B cell (primary cell): Measurements from ENCODE around the gene LACTB. TPM values are rescaled to one million over a fixed set of nuclear protein-coding genes. Genes with fewer than 3 reads are reported as not detected.

Experiments
- ATAC-seq: fragments of 200-7000 bp; cut with Tn5 transposase; one replicate; pipeline ENCODE4 v1.10.0; 2021; ENCODE audit warnings: low read depth, mild to moderate bottlenecking, moderate number of reproducible peaks, moderate library complexity
- CTCF ChIA-PET: fragments of 350-600 bp; sonication (Branson Sonifier 250); formaldehyde crosslinking; loops from one replicate; lab custom pipeline; 2021; ENCODE audit warnings: antibody characterized with exemption, inconsistent platforms; lab: Charles Lee
- POLR2A ChIA-PET: fragments of 350-600 bp; sonication (Branson Sonifier 250); formaldehyde crosslinking; loops from one replicate; lab custom pipeline; 2021; ENCODE audit warnings: antibody characterized with exemption; lab: Charles Lee
- DNase-seq: peaks from one replicate; pipeline ENCODE4 v3.0.0; 2013
- H2AFZ ChIP-seq: 2 replicates; pipeline ENCODE4 v1.6.1; 2012; ENCODE audit warnings: mild to moderate bottlenecking, low read depth, low read length; ENCODE audit not compliant: insufficient read depth, poor library complexity, severe bottlenecking
- H3K27ac ChIP-seq, 2 donors: 1 replicate in 1 of 2; 2 replicates in 1 of 2; pipeline ENCODE4 v1.5.1; 2012 to 2013; ENCODE audit warnings: low read length in 2 of 2, mild to moderate bottlenecking in 2 of 2, moderate library complexity in 1 of 2
- H3K27me3 ChIP-seq, 4 experiments: fragments of 200-600 bp in 1 of 4; sonication (generic) in 1 of 4; replicated peaks in 1 of 4; 1 replicate in 2 of 4; 2 replicates in 2 of 4; pipeline versions ENCODE4 v1.6.1 to v1.7.0; 2013 to 2016; ENCODE audit warnings: low read length in 3 of 4, mild to moderate bottlenecking in 2 of 4, mixed read lengths in 1 of 4, moderate library complexity in 1 of 4; ENCODE audit not compliant: insufficient read depth in 4 of 4, control insufficient read depth in 3 of 4; ENCODE audit errors: control extremely low read depth in 1 of 4
- H3K36me3 ChIP-seq, 2 experiments: replicated peaks in 1 of 2; 1 replicate in 1 of 2; 2 replicates in 1 of 2; pipeline versions ENCODE4 v1.6.1 to v1.7.1; 2013; ENCODE audit warnings: low read length in 1 of 2; ENCODE audit not compliant: insufficient read depth in 2 of 2, control insufficient read depth in 1 of 2; ENCODE audit errors: control extremely low read depth in 1 of 2, extremely low read depth in 1 of 2
- H3K4me1 ChIP-seq, 2 donors: fragments of 200-600 bp in 1 of 2; sonication (generic) in 1 of 2; 1 replicate in 1 of 2; 2 replicates in 1 of 2; pipeline versions ENCODE4 v1.5.1 to v1.6.1; 2013 to 2017; ENCODE audit warnings: low read length in 2 of 2; ENCODE audit not compliant: control insufficient read depth in 2 of 2, insufficient read depth in 2 of 2
- H3K4me2 ChIP-seq: replicated peaks from 2 replicates; pipeline ENCODE3; 2012; ENCODE audit warnings: mild to moderate bottlenecking, low read depth, low read length; ENCODE audit not compliant: poor library complexity, severe bottlenecking
- H3K4me3 ChIP-seq, 5 experiments: fragments of 200-600 bp in 1 of 5; sonication (generic) in 1 of 5; 1 replicate in 3 of 5; 2 replicates in 2 of 5; pipeline versions ENCODE4 v1.5.1 to v1.7.0; 2011 to 2016; ENCODE audit warnings: low read length in 4 of 5, mild to moderate bottlenecking in 4 of 5, low read depth in 2 of 5, control low read depth in 1 of 5, moderate library complexity in 1 of 5; ENCODE audit not compliant: insufficient read depth in 1 of 5; ENCODE audit errors: control extremely low read depth in 1 of 5, extremely low read depth in 1 of 5
- H3K79me2 ChIP-seq: fragments of 200-600 bp; sonication (generic); one replicate; pipeline ENCODE4 v1.6.0; 2016; ENCODE audit warnings: low read length; ENCODE audit not compliant: control insufficient read depth, insufficient read depth
- H3K9ac ChIP-seq: fragments of 200-600 bp; sonication (generic); 2 replicates; pipeline ENCODE4 v1.6.1; 2017; ENCODE audit warnings: mild to moderate bottlenecking, low read length, moderate library complexity
- H3K9me3 ChIP-seq, 3 donors: one replicate each; pipeline versions ENCODE4 v1.6.1 to v1.7.1; 2013; ENCODE audit warnings: low read length in 2 of 3; ENCODE audit not compliant: control insufficient read depth in 2 of 3, insufficient read depth in 1 of 3; ENCODE audit errors: control extremely low read depth in 1 of 3
- H4K20me1 ChIP-seq: 2 replicates; pipeline ENCODE4 v1.6.0; 2012; ENCODE audit warnings: mild to moderate bottlenecking, low read length; ENCODE audit not compliant: insufficient read depth, control insufficient read depth, poor library complexity, severe bottlenecking
- H3K27ac Mint-ChIP-seq: one replicate; pipeline ENCODE4 v1.8.0; 2021; ENCODE audit warnings: mixed read lengths
- H3K27me3 Mint-ChIP-seq: one replicate; pipeline ENCODE4 v1.8.0; 2021; ENCODE audit warnings: mixed read lengths
- H3K4me1 Mint-ChIP-seq: one replicate; pipeline ENCODE4 v1.8.0; 2021; ENCODE audit warnings: mixed read lengths
- H3K4me3 Mint-ChIP-seq: one replicate; pipeline ENCODE4 v1.8.0; 2021; ENCODE audit warnings: mixed read lengths
- H3K9me3 Mint-ChIP-seq: one replicate; pipeline ENCODE4 v1.8.0; 2022; ENCODE audit warnings: mixed read lengths; ENCODE audit not compliant: insufficient read depth
- CTCF ChIP-seq: fragments of 200-600 bp; IDR thresholded peaks from one replicate; pipeline ENCODE4 v1.8.0; 2022; ENCODE audit warnings: antibody characterized with exemption, mild to moderate bottlenecking
- EZH2 ChIP-seq: IDR thresholded peaks from 2 replicates; pipeline ENCODE4 v1.6.1; 2012; ENCODE audit warnings: borderline replicate concordance, low read depth, mild to moderate bottlenecking, moderate library complexity, low read length; ENCODE audit not compliant: insufficient read depth, poor library complexity, severe bottlenecking
- WGBS: methylation state at CpG from one replicate; pipeline ENCODE4 v1.1.5; 2013; ENCODE audit warnings: missing lambda C conversion rate; ENCODE audit not compliant: insufficient coverage; 5-methylcytosine and 5-hydroxymethylcytosine counted together
- intact Hi-C: fragments of 100-400 bp; cut with micrococcal nuclease; formaldehyde crosslinking; loops from one replicate; pipeline ENCODE4 v1.10.0; 2022
- polyA plus RNA-seq: library from polyadenylated mRNA; depleted of rRNA; stranded (reverse); fragments of >200 nt; gene quantifications from 2 replicates; pipeline ENCODE4 v1.2.3, GENCODE V29; 2012
- total RNA-seq, 2 donors: library from RNA; stranded (reverse); fragments of 120-200 nt in 1 of 2; gene quantifications; 1 replicate in 1 of 2; 2 replicates in 1 of 2; pipeline versions ENCODE4 v1.2.3 to v1.2.4, GENCODE V29; 2013 to 2022

The LACTB gene
- total and polyA plus RNA-seq, 2 donors (not counting 1 experiment from before 2014, with no cell fraction given) = 5.0 to 20.0 TPM

GRCh38 chr15:63166219-63166618, 44.6 kb downstream of the LACTB start:
- Mint-ChIP-seq H3K4me1 (peaks cover 10% of the 10 kb centered on the region), H3K27me3 (no peaks in the 10 kb centered on the region), H3K27ac (no peak overlapping the region), H3K4me3 (no peak overlapping the region), H3K9me3 (no peaks in the 10 kb centered on the region)
- Histone ChIP-seq H3K4me1 (peaks cover 3 to 14% of the 10 kb centered on the region in 2 donors), H3K27me3 (no peaks in the 10 kb centered on the region), H4K20me1 (no peaks in the 10 kb centered on the region), H3K4me2 (no peak overlapping the region), H3K9me3 (no peaks in the 10 kb centered on the region), H3K9ac (no peak overlapping the region), H3K4me3 (no peak overlapping the region), H3K79me2 (no peaks in the 10 kb centered on the region), H2AFZ (peak overlapping the region; percentile 7), H3K36me3 (no peaks in the 10 kb centered on the region), H3K27ac (no peak overlapping the region)
- DNase-seq = peak; percentile 25
- CTCF ChIA-PET = interaction anchor here (0.6 to 1.6 kb wide), 13 partner anchors 18 to 238 kb away, joined by 3 to 8 read pairs (median 4); no protein-coding TSS in a partner anchor
- TF ChIP-seq CTCF = no peak
- no peak for TF ChIP-seq EZH2
- no peak for ATAC-seq
- POLR2A ChIA-PET = interaction anchor here (0.6 kb wide), 1 partner anchor 363 kb away, joined by 4 read pairs; no protein-coding TSS in a partner anchor
- intact Hi-C loops = loop anchor here (2.0 kb wide), 1 partner anchor 237 kb away; no protein-coding TSS in a partner anchor
- WGBS = 93% methylated on average over 2 of the region's 2 CpGs

GRCh38 chr15:63169788-63170187, 48.1 kb downstream of the LACTB start:
- 100% methylated on average over 1 of the region's 2 CpGs for WGBS
- no peaks in the 10 kb centered on the region for H3K4me1 Mint-ChIP-seq
- Histone ChIP-seq H3K4me1 (no peaks in the 10 kb centered on the region), H3K36me3 (no peaks in the 10 kb centered on the region), H3K9me3 (no peaks in the 10 kb centered on the region), H3K4me3 (no peak overlapping the region), H3K27me3 (no peaks in the 10 kb centered on the region), H3K27ac (no peak overlapping the region), H3K79me2 (no peaks in the 10 kb centered on the region), H3K9ac (no peak overlapping the region), H2AFZ (no peak overlapping the region), H4K20me1 (no peaks in the 10 kb centered on the region), H3K4me2 (no peak overlapping the region)
- no peak overlapping the region for H3K27ac Mint-ChIP-seq
- no peak overlapping the region for H3K4me3 Mint-ChIP-seq
- ATAC-seq = no peak
- H3K27me3 Mint-ChIP-seq = no peaks in the 10 kb centered on the region
- POLR2A ChIA-PET = no interaction called here
- DNase-seq = no peak
- TF ChIP-seq EZH2 = no peak
- no peak for TF ChIP-seq CTCF
- CTCF ChIA-PET = no interaction called here
- no peaks in the 10 kb centered on the region for H3K9me3 Mint-ChIP-seq
- intact Hi-C loops = no loop called here
